ENCODE data around the gene GTF3C1.

DNA sequence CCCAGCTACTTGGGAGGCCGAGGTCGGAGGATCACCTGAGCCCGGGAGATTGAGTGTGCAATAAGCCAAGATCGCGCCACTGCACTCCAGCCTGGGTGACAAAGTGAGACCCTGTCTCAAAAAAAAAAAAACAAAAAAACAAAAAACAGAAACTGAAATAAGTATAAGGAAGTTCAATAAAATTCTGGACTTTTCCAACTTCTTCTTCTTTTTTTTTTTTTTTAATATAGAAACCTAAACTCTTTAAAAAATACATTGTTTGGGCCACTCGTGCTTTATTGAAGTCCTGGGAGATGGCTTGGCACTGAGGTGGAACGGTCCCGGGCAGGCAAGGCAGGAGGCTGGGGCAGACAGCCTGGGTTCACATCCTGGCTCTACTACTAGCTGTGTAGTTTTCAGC is 37.0 kb upstream of the GTF3C1 start:
- TF ChIP-seq EP300 (IDR thresholded peaks at IDR 0.05) (no peak), POLR2A (IDR thresholded peaks at IDR 0.05) (no peak), POLR2AphosphoS5 (IDR thresholded peaks at IDR 0.05) (no peak)
- TF ChIP-seq, protein P1, sequence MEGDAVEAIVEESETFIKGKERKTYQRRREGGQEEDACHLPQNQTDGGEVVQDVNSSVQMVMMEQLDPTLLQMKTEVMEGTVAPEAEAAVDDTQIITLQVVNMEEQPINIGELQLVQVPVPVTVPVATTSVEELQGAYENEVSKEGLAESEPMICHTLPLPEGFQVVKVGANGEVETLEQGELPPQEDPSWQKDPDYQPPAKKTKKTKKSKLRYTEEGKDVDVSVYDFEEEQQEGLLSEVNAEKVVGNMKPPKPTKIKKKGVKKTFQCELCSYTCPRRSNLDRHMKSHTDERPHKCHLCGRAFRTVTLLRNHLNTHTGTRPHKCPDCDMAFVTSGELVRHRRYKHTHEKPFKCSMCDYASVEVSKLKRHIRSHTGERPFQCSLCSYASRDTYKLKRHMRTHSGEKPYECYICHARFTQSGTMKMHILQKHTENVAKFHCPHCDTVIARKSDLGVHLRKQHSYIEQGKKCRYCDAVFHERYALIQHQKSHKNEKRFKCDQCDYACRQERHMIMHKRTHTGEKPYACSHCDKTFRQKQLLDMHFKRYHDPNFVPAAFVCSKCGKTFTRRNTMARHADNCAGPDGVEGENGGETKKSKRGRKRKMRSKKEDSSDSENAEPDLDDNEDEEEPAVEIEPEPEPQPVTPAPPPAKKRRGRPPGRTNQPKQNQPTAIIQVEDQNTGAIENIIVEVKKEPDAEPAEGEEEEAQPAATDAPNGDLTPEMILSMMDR (IDR thresholded peaks at IDR 0.05), result no peak
